H1 (cell line): ENCODE data around the gene SNX21. TPM values are rescaled to one million over a fixed set of nuclear protein-coding genes. Genes with fewer than 3 reads are reported as not detected.

Experiments used
- CTCF ChIA-PET: fragments of 300-600 bp; sonication (Branson Sonifier 250); formaldehyde crosslinking; loops from one replicate; lab custom pipeline; 2021; ENCODE audit not compliant: partially characterized antibody; lab: Charles Lee
- POLR2A ChIA-PET: fragments of 300-600 bp; sonication (Branson Sonifier 250); formaldehyde crosslinking; loops from one replicate; lab custom pipeline; 2021; ENCODE audit warnings: inconsistent platforms; ENCODE audit not compliant: partially characterized antibody; lab: Charles Lee
- DNase-seq, 2 experiments: peaks; one replicate each; pipeline versions ENCODE4 v3.0.0 to v3.0.0-alpha.2; 2010 to 2022; ENCODE audit warnings: low spot score in 2 of 2, low read depth in 1 of 2, mixed read lengths in 1 of 2
- FAIRE-seq: peaks from 2 replicates; lab custom pipeline; 2011; peaks lifted over from hg19 to GRCh38; lab: Jason Lieb, UNC
- H2AFZ ChIP-seq: 2 replicates; pipeline ENCODE4 v1.8.1; 2012; ENCODE audit warnings: low read length, inconsistent platforms
- H2AK5ac ChIP-seq: 2 replicates; pipeline ENCODE4 v1.6.1; 2013; ENCODE audit warnings: low read depth, low read length
- H2BK120ac ChIP-seq: replicated peaks from 2 replicates; pipeline ENCODE3; 2013; ENCODE audit warnings: low read depth, low read length, inconsistent platforms
- H2BK12ac ChIP-seq: 2 replicates; pipeline ENCODE4 v1.6.1; 2013; ENCODE audit warnings: low read depth, low read length
- H2BK15ac ChIP-seq: 2 replicates; pipeline ENCODE4 v1.6.1; 2013; ENCODE audit warnings: low read length
- H2BK20ac ChIP-seq: 2 replicates; pipeline ENCODE4 v1.6.1; 2013; ENCODE audit warnings: low read length
- H2BK5ac ChIP-seq: 2 replicates; pipeline ENCODE4 v1.6.1; 2013; ENCODE audit warnings: low read depth, low read length
- H3K14ac ChIP-seq: 2 replicates; pipeline ENCODE4 v1.6.1; 2013; ENCODE audit warnings: inconsistent platforms; ENCODE audit not compliant: insufficient read length
- H3K18ac ChIP-seq: 2 replicates; pipeline ENCODE4 v1.6.1; 2013; ENCODE audit warnings: low read length; ENCODE audit errors: extremely low read depth
- H3K23ac ChIP-seq: 2 replicates; pipeline ENCODE4 v1.6.1; 2013; ENCODE audit warnings: inconsistent platforms; ENCODE audit not compliant: insufficient read length
- H3K23me2 ChIP-seq: 2 replicates; pipeline ENCODE4 v1.6.1; 2013; ENCODE audit warnings: low read depth, low read length
- H3K27ac ChIP-seq: 2 replicates; pipeline ENCODE4 v1.6.1; 2011; ENCODE audit warnings: low read depth, low read length, inconsistent platforms
- H3K27me3 ChIP-seq, 4 experiments: replicated peaks in 1 of 4; 1 replicate in 1 of 4; 2 replicates in 3 of 4; pipeline versions ENCODE4 v1.6.1 to v1.8.1; 2011 to 2013; ENCODE audit warnings: low read length in 3 of 4, mild to moderate bottlenecking in 3 of 4, inconsistent platforms in 2 of 4, mixed read lengths in 2 of 4, moderate library complexity in 1 of 4; ENCODE audit not compliant: control insufficient read depth in 3 of 4, insufficient read depth in 3 of 4; ENCODE audit errors: extremely low read depth in 1 of 4
- H3K36me3 ChIP-seq, 4 experiments: 2 replicates each; pipeline versions ENCODE4 v1.6.1 to v1.8.1; 2011 to 2013; ENCODE audit warnings: mild to moderate bottlenecking in 4 of 4, low read length in 3 of 4, moderate library complexity in 2 of 4, control low read depth in 1 of 4, inconsistent platforms in 1 of 4; ENCODE audit not compliant: insufficient read depth in 4 of 4, control insufficient read depth in 2 of 4
- H3K4ac ChIP-seq: replicated peaks from 2 replicates; pipeline ENCODE3; 2013; ENCODE audit warnings: low read length, low read depth, mixed read lengths, inconsistent platforms; ENCODE audit not compliant: insufficient read length
- H3K4me1 ChIP-seq, 4 experiments: replicated peaks in 1 of 4; 1 replicate in 1 of 4; 2 replicates in 3 of 4; pipeline versions ENCODE4 v1.6.1 to v1.8.1; 2011 to 2013; ENCODE audit warnings: low read length in 3 of 4, inconsistent platforms in 2 of 4, mixed read lengths in 1 of 4; ENCODE audit not compliant: insufficient read depth in 4 of 4, control insufficient read depth in 3 of 4
- H3K4me2 ChIP-seq, 2 experiments: 2 replicates each; pipeline versions ENCODE4 v1.6.1 to v1.8.1; 2011 to 2013; ENCODE audit warnings: low read depth in 2 of 2, low read length in 2 of 2, control low read depth in 1 of 2, inconsistent platforms in 1 of 2, mild to moderate bottlenecking in 1 of 2; ENCODE audit not compliant: insufficient read depth in 1 of 2
- H3K4me3 ChIP-seq, 4 experiments: fragments of 200-600, 300-600 bp in 1 of 4; sonication (generic), shearing (Covaris generic), sonication (Bioruptor Twin) in 1 of 4; 2 replicates each; pipeline versions ENCODE4 v1.5.1 to v1.8.1; 2011 to 2016; ENCODE audit warnings: low read length in 4 of 4, low read depth in 3 of 4, control low read depth in 2 of 4, inconsistent platforms in 2 of 4, mild to moderate bottlenecking in 2 of 4, mixed read lengths in 1 of 4, moderate library complexity in 1 of 4; ENCODE audit not compliant: insufficient read depth in 2 of 4; ENCODE audit errors: extremely low read depth in 1 of 4
- H3K56ac ChIP-seq: replicated peaks from 2 replicates; pipeline ENCODE3; 2013; ENCODE audit warnings: low read depth, mild to moderate bottlenecking, mixed read lengths, low read length, inconsistent platforms; ENCODE audit not compliant: insufficient read length
- H3K79me1 ChIP-seq: 2 replicates; pipeline ENCODE4 v1.6.1; 2013; ENCODE audit warnings: low read depth, low read length, control low read depth
- H3K79me2 ChIP-seq, 2 experiments: 2 replicates each; pipeline versions ENCODE4 v1.6.1 to v1.8.1; 2012 to 2013; ENCODE audit warnings: low read length in 2 of 2, mild to moderate bottlenecking in 2 of 2, inconsistent platforms in 1 of 2; ENCODE audit not compliant: insufficient read depth in 2 of 2, control insufficient read depth in 1 of 2
- H3K9ac ChIP-seq, 4 experiments: replicated peaks in 1 of 4; 1 replicate in 1 of 4; 2 replicates in 3 of 4; pipeline versions ENCODE4 v1.6.1 to v1.8.1; 2011 to 2013; ENCODE audit warnings: low read depth in 3 of 4, low read length in 3 of 4, control low read depth in 2 of 4, mild to moderate bottlenecking in 2 of 4, moderate library complexity in 2 of 4, inconsistent platforms in 1 of 4; ENCODE audit errors: extremely low read depth in 1 of 4
- H3K9me3 ChIP-seq, 2 experiments: 2 replicates each; pipeline versions ENCODE4 v1.6.1 to v1.8.1; 2012 to 2013; ENCODE audit warnings: mild to moderate bottlenecking in 2 of 2, moderate library complexity in 2 of 2, control low read depth in 1 of 2, inconsistent platforms in 1 of 2, low read depth in 1 of 2, low read length in 1 of 2, mixed read lengths in 1 of 2; ENCODE audit not compliant: insufficient read depth in 2 of 2
- H4K20me1 ChIP-seq, 2 experiments: replicated peaks in 1 of 2; 2 replicates each; pipeline versions ENCODE3 to v1.8.1; 2011 to 2013; ENCODE audit warnings: inconsistent platforms in 2 of 2, low read length in 2 of 2, mild to moderate bottlenecking in 1 of 2; ENCODE audit not compliant: insufficient read depth in 2 of 2, control insufficient read depth in 1 of 2
- H4K5ac ChIP-seq: 2 replicates; pipeline ENCODE4 v1.6.1; 2013; ENCODE audit warnings: low read length, low read depth, mixed read lengths, inconsistent platforms; ENCODE audit not compliant: insufficient read length
- H4K8ac ChIP-seq: 2 replicates; pipeline ENCODE4 v1.8.0; 2013; ENCODE audit warnings: mild to moderate bottlenecking, moderate library complexity, low read length, inconsistent platforms; ENCODE audit not compliant: insufficient read depth; ENCODE audit errors: extremely low read depth
- H4K91ac ChIP-seq: replicated peaks from 2 replicates; pipeline ENCODE3; 2013; ENCODE audit warnings: low read length, mixed read lengths, inconsistent platforms; ENCODE audit not compliant: insufficient read length
- ASH2L ChIP-seq: fragments of 200-600, 300-600 bp; sonication (generic); IDR thresholded peaks from one replicate; pipeline ENCODE4 v1.7.1; 2017; ENCODE audit warnings: low read length
- BCL11A ChIP-seq, 2 experiments: IDR thresholded peaks; one replicate each; pipeline ENCODE4 v1.6.1; 2011; ENCODE audit warnings: low read depth in 2 of 2, low read length in 2 of 2, mild to moderate bottlenecking in 2 of 2
- CBX8 ChIP-seq: fragments of 300-800, 300-1000 bp; sonication (generic); IDR thresholded peaks from 2 replicates; pipeline ENCODE4 v1.7.1; 2016; ENCODE audit warnings: low read depth, low read length, borderline replicate concordance
- GTF2F1 ChIP-seq: IDR thresholded peaks from 2 replicates; pipeline ENCODE4 v1.6.1; 2012; ENCODE audit warnings: low read depth, low read length, improper control_type of control experiment, borderline replicate concordance
- NRF1 ChIP-seq: IDR thresholded peaks from 2 replicates; pipeline ENCODE4 v1.6.1; 2011; ENCODE audit warnings: mild to moderate bottlenecking, low read depth, low read length, improper control_type of control experiment
- SAP30 ChIP-seq: fragments of 300-600 bp; sonication (generic); IDR thresholded peaks from 2 replicates; pipeline ENCODE4 v1.7.1; 2012; ENCODE audit warnings: low read length, moderate library complexity, mild to moderate bottlenecking, inconsistent platforms; ENCODE audit not compliant: insufficient read depth, insufficient replicate concordance
- WGBS, 2 experiments: shearing (Covaris generic) in 1 of 2; methylation state at CpG; one replicate each; pipeline versions ENCODE4 v1.1.6 to v1.1.7; 2013 to 2015; ENCODE audit warnings: low lambda C conversion rate in 2 of 2, mixed read lengths in 2 of 2, inconsistent platforms in 1 of 2, low coverage in 1 of 2, missing lambda C conversion rate in 1 of 2; ENCODE audit not compliant: insufficient replicate concordance in 2 of 2, insufficient coverage in 1 of 2, insufficient read length in 1 of 2; ENCODE audit errors: extremely low coverage in 1 of 2, missing lambda C conversion rate in 1 of 2; 5-methylcytosine and 5-hydroxymethylcytosine counted together
- polyA plus RNA-seq, 7 experiments: library from polyadenylated mRNA; depleted of rRNA in 3 of 7; stranded (reverse) in 5 of 7; unstranded in 2 of 7; fragments of >200 nt in 5 of 7; fragments of 200-250 nt in 2 of 7; gene quantifications; 1 replicate in 5 of 7; 2 replicates in 1 of 7; 4 replicates in 1 of 7; pipeline versions ENCODE4 v1.2.1 to v1.2.3, GENCODE V29; 2011 to 2013; ENCODE audit warnings: missing spikeins in 2 of 7, mixed read lengths in 2 of 7
- total RNA-seq: library from RNA; stranded (reverse); fragmentation: NEBNext Ultra II Directional; extraction: Animal tissue kit (Norgen Biotek cat#: 25700); gene quantifications from 2 replicates; pipeline ENCODE4 v1.2.1, GENCODE V29; 2021

SNX21 gene
- total and polyA plus RNA-seq, 2 of the 8 experiments (the other 6 are each of a cell fraction or from before 2014, with no cell fraction given): 15.8 to 16.8 TPM

DNA sequence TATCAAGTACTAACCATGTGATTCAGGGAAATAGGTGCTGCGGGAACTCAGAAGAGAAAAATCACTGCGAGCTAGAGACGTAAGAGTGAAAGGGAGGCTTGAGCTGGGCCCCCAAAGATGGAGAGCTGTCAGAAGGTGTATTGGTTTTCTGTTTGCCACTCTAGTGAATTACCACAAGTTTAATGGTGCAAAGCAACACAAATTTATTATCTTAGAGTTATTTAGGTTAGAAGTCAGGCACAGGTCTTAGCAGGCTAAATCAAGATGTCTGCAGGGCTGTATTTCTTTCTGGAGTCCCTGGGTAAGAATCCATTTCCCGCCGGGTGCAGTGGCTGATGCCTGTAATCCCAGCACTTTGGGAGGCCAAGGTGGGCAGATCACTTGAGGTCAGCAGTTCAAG lies 26.3 kb downstream of the SNX21 start:
- Histone ChIP-seq H3K79me1 (no peaks in the 10 kb centered on the region; the same call in 1 of the 2 replicates), H2BK5ac (no peak overlapping the region), H3K18ac (no peak overlapping the region), H2AFZ (no peak overlapping the region), H3K9ac (no peak overlapping the region), H3K14ac (no peak overlapping the region), H3K79me2 (peaks cover 0 to 19% of the 10 kb centered on the region in 2 experiments; a peak in 2 of 4 replicates), H2BK20ac (no peak overlapping the region), H3K9me3 (no peaks in the 10 kb centered on the region), H2AK5ac (no peak overlapping the region), H3K4me1 (peaks cover 2 to 6% (median 4%) of the 10 kb centered on the region in 4 experiments), H3K4me2 (no peak overlapping the region; a peak in 1 of 4 replicates), H2BK15ac (no peak overlapping the region), H2BK120ac (no peak overlapping the region), H4K8ac (no peak overlapping the region), H3K4ac (no peak overlapping the region), H3K27ac (no peak overlapping the region), H4K91ac (no peak overlapping the region), H3K27me3 (no peaks in the 10 kb centered on the region), H3K23ac (no peak overlapping the region), H3K36me3 (no peaks in the 10 kb centered on the region; a peak in 2 of 8 replicates), H3K56ac (no peak overlapping the region), H3K23me2 (peaks cover 8% of the 10 kb centered on the region; the same call in 1 of the 2 replicates), H4K20me1 (no peaks in the 10 kb centered on the region), H3K4me3 (no peak overlapping the region), H4K5ac (no peak overlapping the region), H2BK12ac (no peak overlapping the region)
- DNase-seq (no peak), FAIRE-seq (no peak)
- WGBS, 2 experiments: 83% methylated on average over 5 of the region's 5 CpGs; no CpG with 5 or more reads in 1 of the 2 experiments
- CTCF ChIA-PET: no interaction called here
- POLR2A ChIA-PET: interaction anchor here (1.1 to 9.9 kb wide), 2 partner anchors 21 to 51 kb away, joined by 3 to 178 read pairs; partner anchors contain the start of gene SNX21
- TF ChIP-seq NRF1: no peak
- no peak for TF ChIP-seq ASH2L
- no peak for TF ChIP-seq BCL11A (IDR thresholded peaks at IDR 0.05; ENCODE audit: low read depth in 2 of 2, low read length in 2 of 2)
- TF ChIP-seq SAP30: no peak
- no peak for TF ChIP-seq GTF2F1
- no peak for TF ChIP-seq CBX8
